OCI-LY3 (cell line): Measurements from ENCODE around the gene RPS6KL1.

Source experiments
- H2AFZ ChIP-seq: fragments of 200-600, 300-600 bp; shearing (Covaris generic); 2 replicates; pipeline ENCODE4 v1.6.0; 2014; ENCODE audit warnings: antibody characterized with exemption, low read depth, low read length
- H3K27ac ChIP-seq: fragments of 200-600, 300-600 bp; sonication (generic); 2 replicates; pipeline ENCODE4 v1.5.1; 2014; ENCODE audit warnings: mild to moderate bottlenecking, low read length, moderate library complexity, mixed read lengths
- H3K27me3 ChIP-seq: fragments of 200-600, 300-600 bp; sonication (generic); 2 replicates; pipeline ENCODE4 v1.6.1; 2014; ENCODE audit warnings: low read depth, low read length, mixed read lengths
- H3K36me3 ChIP-seq: fragments of 200-600, 300-600 bp; sonication (generic); replicated peaks from 2 replicates; pipeline ENCODE3; 2014; ENCODE audit warnings: low read depth, low read length, mixed read lengths
- H3K4me1 ChIP-seq: fragments of 300-600, 200-600 bp; sonication (generic); 2 replicates; pipeline ENCODE4 v1.6.1; 2014; ENCODE audit warnings: low read length, mixed read lengths
- H3K4me2 ChIP-seq: fragments of 200-600, 300-600 bp; sonication (generic); 2 replicates; pipeline ENCODE4 v1.6.1; 2014; ENCODE audit warnings: low read length, mixed read lengths
- H3K4me3 ChIP-seq: fragments of 300-600, 200-600 bp; sonication (generic); 2 replicates; pipeline ENCODE4 v1.5.1; 2014; ENCODE audit warnings: antibody characterized with exemption, mild to moderate bottlenecking, low read length, moderate library complexity
- H3K79me2 ChIP-seq: fragments of 300-600, 200-600 bp; shearing (Covaris generic); 2 replicates; pipeline ENCODE4 v1.6.1; 2014; ENCODE audit warnings: mild to moderate bottlenecking, low read length, mixed read lengths
- H3K9ac ChIP-seq: fragments of 300-600, 200-600 bp; shearing (Covaris generic); 2 replicates; pipeline ENCODE4 v1.6.0; 2014; ENCODE audit warnings: mild to moderate bottlenecking, low read length, moderate library complexity
- H3K9me3 ChIP-seq: fragments of 200-600, 300-600 bp; shearing (Covaris generic); 2 replicates; pipeline ENCODE4 v1.6.1; 2014; ENCODE audit warnings: low read length, mixed read lengths; ENCODE audit not compliant: insufficient read depth
- H4K20me1 ChIP-seq: fragments of 200-600, 300-600 bp; sonication (generic); 2 replicates; pipeline ENCODE4 v1.6.1; 2016; ENCODE audit warnings: low read length, mixed read lengths; ENCODE audit not compliant: insufficient read depth
- EZH2phosphoT487 ChIP-seq: fragments of 200-600 bp; shearing (Covaris generic); IDR thresholded peaks from 2 replicates; pipeline ENCODE4 v1.6.1; 2018; ENCODE audit warnings: antibody characterized with exemption, mixed run types, low read depth
- TF ChIP-seq, protein P1 (sequence below): fragments of 200-600, 300-600 bp; sonication (generic); IDR thresholded peaks from 2 replicates; pipeline ENCODE4 v1.5.1; 2014; ENCODE audit warnings: antibody characterized with exemption, low read length, low read depth

RPS6KL1 gene

DNA sequence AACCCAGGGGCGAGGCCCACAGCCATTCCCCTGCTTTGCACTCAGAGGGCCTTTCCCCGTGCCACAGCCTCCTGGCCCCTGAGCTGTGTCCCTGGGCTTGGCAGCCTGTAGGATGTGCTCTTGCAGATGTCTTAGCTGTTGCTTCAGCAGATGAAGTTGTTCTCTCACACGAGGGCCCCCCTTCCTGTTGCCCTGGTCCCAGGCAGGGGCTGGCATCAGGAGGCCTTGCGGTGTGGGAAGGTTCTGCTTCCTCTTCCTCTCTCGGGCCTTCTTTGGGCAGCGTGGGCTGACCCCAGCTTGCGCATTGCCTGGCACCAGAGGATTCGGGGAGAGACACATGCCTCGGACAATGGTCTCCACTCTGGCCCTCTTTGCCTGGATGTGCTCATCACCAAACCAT is 59.8 kb downstream of the RPS6KL1 start:
- H3K27ac ChIP-seq = no peak overlapping the region

DNA sequence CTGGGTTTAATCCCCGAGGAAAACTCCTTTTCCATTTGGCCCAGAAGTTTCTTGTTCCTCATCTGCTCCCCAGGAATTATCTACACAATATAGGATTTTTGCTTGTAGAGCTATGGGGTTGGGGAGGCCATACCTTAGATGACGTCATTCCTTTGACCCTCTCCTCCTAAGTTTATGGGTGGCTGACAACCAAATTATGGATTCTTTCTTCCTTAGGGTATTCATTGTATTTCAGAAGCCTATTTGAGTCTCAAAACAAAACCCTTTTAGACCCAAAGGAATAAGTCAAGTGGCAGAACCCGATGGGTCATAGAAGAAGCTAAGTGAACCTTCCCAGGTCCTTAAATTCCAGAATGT is 61.3 kb downstream of the RPS6KL1 start:
- H3K79me2 ChIP-seq = no peaks in the 10 kb centered on the region
- H3K9ac ChIP-seq = no peak overlapping the region
- no peak overlapping the region for H2AFZ ChIP-seq
- H3K9me3 ChIP-seq = no peaks in the 10 kb centered on the region
- H3K27me3 ChIP-seq = peaks cover 4% of the 10 kb centered on the region; the same call in 1 of the 2 replicates
- H3K27ac ChIP-seq = no peak overlapping the region
- no peak overlapping the region for H3K4me3 ChIP-seq
- H3K4me1 ChIP-seq = peaks cover 21% of the 10 kb centered on the region
- TF ChIP-seq, protein P1, sequence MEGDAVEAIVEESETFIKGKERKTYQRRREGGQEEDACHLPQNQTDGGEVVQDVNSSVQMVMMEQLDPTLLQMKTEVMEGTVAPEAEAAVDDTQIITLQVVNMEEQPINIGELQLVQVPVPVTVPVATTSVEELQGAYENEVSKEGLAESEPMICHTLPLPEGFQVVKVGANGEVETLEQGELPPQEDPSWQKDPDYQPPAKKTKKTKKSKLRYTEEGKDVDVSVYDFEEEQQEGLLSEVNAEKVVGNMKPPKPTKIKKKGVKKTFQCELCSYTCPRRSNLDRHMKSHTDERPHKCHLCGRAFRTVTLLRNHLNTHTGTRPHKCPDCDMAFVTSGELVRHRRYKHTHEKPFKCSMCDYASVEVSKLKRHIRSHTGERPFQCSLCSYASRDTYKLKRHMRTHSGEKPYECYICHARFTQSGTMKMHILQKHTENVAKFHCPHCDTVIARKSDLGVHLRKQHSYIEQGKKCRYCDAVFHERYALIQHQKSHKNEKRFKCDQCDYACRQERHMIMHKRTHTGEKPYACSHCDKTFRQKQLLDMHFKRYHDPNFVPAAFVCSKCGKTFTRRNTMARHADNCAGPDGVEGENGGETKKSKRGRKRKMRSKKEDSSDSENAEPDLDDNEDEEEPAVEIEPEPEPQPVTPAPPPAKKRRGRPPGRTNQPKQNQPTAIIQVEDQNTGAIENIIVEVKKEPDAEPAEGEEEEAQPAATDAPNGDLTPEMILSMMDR = no peak
- TF ChIP-seq EZH2phosphoT487 = no peak
- no peaks in the 10 kb centered on the region for H3K36me3 ChIP-seq
- no peak overlapping the region for H3K4me2 ChIP-seq
- no peaks in the 10 kb centered on the region for H4K20me1 ChIP-seq

More for the DNA sequence above, 59.8 kb downstream of the RPS6KL1 start:
- Histone ChIP-seq H3K27me3 (peaks cover 13% of the 10 kb centered on the region; the same call in 1 of the 2 replicates), H3K4me2 (no peak overlapping the region), H3K9ac (no peak overlapping the region), H4K20me1 (no peaks in the 10 kb centered on the region), H3K79me2 (no peaks in the 10 kb centered on the region), H3K4me1 (peaks cover 20% of the 10 kb centered on the region), H3K4me3 (no peak overlapping the region), H3K36me3 (no peaks in the 10 kb centered on the region), H2AFZ (no peak overlapping the region), H3K9me3 (no peaks in the 10 kb centered on the region)
- TF ChIP-seq, protein P1 = no peak
- TF ChIP-seq EZH2phosphoT487 = no peak

DNA sequence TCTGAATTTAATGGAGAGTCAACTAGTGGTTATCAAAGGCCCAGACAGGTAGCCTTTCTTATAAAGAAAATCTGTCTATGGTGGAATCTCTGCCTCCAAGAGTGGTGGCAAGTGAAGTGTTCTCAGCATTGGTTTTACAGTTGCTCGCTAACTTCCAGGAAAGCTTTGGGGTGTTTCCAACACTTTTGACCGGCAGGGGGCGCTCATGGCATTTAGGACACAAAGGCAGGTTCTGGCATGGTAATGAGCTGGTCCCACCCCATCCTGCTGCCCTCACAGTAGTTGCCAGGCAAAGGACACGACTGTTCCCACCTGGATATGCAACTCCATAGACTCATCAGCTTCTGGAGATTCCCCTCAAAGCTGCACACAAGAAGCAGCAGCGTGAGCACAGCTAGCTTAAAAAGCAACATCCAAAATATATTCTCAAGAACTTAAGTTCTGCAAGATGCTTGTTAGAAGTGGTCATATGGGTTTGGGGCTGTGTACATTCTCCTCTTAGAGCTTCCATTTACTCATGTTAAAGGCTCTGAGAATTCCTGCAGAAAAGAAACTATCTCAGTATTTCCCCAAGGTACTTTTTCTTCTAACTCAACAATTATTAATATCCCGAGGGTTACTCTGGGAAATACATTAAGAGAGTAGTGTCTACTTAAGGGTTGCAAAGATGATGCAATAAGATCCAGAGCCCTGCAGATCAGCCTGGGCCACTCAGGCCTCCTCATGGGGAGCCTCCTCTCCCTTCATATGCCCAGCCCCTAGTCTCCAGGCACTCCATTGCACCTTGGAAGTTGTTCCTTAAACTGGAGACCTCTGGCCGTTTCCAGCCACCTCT is 61.9 kb downstream of the RPS6KL1 start:
- no peak overlapping the region for H3K27ac ChIP-seq
- H3K4me2 ChIP-seq = no peak overlapping the region; the same call in 1 of the 2 replicates
- no peak overlapping the region for H3K9ac ChIP-seq
- H4K20me1 ChIP-seq = no peaks in the 10 kb centered on the region
- H2AFZ ChIP-seq = no peak overlapping the region
- no peaks in the 10 kb centered on the region for H3K9me3 ChIP-seq
- no peaks in the 10 kb centered on the region for H3K79me2 ChIP-seq
- H3K4me3 ChIP-seq = no peak overlapping the region
- H3K4me1 ChIP-seq = peaks cover 27% of the 10 kb centered on the region
- no peaks in the 10 kb centered on the region for H3K36me3 ChIP-seq
- TF ChIP-seq EZH2phosphoT487 = no peak
- TF ChIP-seq, protein P1 = peak; percentile 90
- H3K27me3 ChIP-seq = no peaks in the 10 kb centered on the region

DNA sequence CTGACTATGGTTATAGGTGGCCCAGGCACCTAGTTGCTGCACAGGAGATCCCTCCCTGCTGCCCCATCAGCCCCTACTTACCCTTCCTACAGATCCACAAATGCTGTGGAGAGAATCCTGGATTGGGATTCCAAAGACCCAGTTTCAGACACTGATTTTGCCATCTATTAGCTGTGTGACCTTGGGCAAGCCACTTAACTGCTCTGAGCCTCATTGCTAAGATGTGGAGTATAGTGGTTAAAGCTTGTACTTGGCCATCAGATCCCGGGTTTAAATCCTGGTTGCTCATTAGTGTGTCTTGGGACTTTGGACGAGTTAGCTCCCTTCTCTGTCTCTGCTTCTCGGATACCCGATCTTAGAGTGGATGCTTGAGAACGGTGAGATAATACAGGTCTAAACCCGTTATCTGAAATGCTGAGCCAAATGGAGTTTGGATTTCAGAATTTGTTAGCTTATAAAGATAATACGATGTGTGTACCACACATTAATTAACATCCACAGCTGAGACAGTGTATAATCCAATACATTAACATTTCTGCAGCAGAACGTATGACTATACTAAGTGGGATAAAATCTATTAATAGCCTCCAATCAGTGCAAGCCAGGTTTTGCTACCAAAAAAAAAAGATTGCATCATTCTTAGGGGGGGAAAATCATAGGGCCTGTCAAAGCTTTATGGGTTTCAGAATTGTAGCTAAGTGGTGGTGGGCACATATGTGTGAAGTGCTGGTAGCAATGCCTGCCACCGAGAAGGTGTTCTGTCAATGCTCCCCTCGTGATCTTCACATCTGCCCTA is 63.1 kb downstream of the RPS6KL1 start:
- peak overlapping the region; percentile 47 for H3K4me2 ChIP-seq
- H4K20me1 ChIP-seq = no peaks in the 10 kb centered on the region
- peak overlapping the region; percentile 11; the same call in 1 of the 2 replicates for H3K9ac ChIP-seq
- TF ChIP-seq EZH2phosphoT487 = no peak
- TF ChIP-seq, protein P1 = no peak
- H3K27me3 ChIP-seq = no peaks in the 10 kb centered on the region
- no peaks in the 10 kb centered on the region for H3K9me3 ChIP-seq
- H2AFZ ChIP-seq = no peak overlapping the region
- no peaks in the 10 kb centered on the region for H3K79me2 ChIP-seq
- H3K27ac ChIP-seq = no peak overlapping the region
- 0 out of 2 replicates have a peak overlapping the region, but pooled peaks have one; percentile 7 for H3K4me3 ChIP-seq
- peaks cover 39% of the 10 kb centered on the region for H3K4me1 ChIP-seq
- H3K36me3 ChIP-seq = peaks cover 3% of the 10 kb centered on the region
